Lower leg skin (tissue), 4 donors: ENCODE results near the gene KAT6B. TPM values are rescaled to one million over a fixed set of nuclear protein-coding genes. Genes with fewer than 3 reads are reported as not detected.
A peak's percentile ranks its signal among the peaks of the same experiment; 100 is the strongest.

Source experiments
- DNase-seq, 2 donors: peaks; one replicate each; pipeline ENCODE4 v3.0.0-alpha.2; 2019; ENCODE audit warnings: low spot score in 2 of 2
- H3K4me3 ChIP-seq: fragments of 200-600 bp; sonication (generic); 2 replicates; pipeline ENCODE4 v1.5.1; 2017; ENCODE audit warnings: mild to moderate bottlenecking, low read depth; ENCODE audit not compliant: poor library complexity, severe bottlenecking
- POLR2A ChIP-seq, 2 donors: fragments of 450-650 bp; IDR thresholded peaks; one replicate each; pipeline ENCODE4 v1.6.1; 2016 to 2017; ENCODE audit warnings: antibody characterized with exemption in 2 of 2, mild to moderate bottlenecking in 1 of 2, moderate library complexity in 1 of 2
- WGBS, 2 donors: methylation state at CpG; one replicate each; pipeline ENCODE4 v1.1.5; 2018; 5-methylcytosine and 5-hydroxymethylcytosine counted together
- intact Hi-C: fragments of 100-400 bp; cut with DNase I; formaldehyde crosslinking; loops from one replicate; pipeline ENCODE4 v1.15.0; 2023; ENCODE audit warnings: low total_unique reads
- total RNA-seq, 4 donors: library from RNA; depleted of rRNA; stranded (reverse); fragments of >200 nt; gene quantifications; one replicate each; pipeline ENCODE4 v1.1.0, GENCODE V29; 2016
- TF ChIP-seq, protein P1 (sequence below), 3 donors: fragments of 450-650 bp; IDR thresholded peaks; one replicate each; pipeline ENCODE4 v1.5.1; 2016; ENCODE audit warnings: antibody characterized with exemption in 3 of 3, mild to moderate bottlenecking in 3 of 3, moderate library complexity in 2 of 3

KAT6B gene
- total RNA-seq, 4 donors from 2014 or later = 17.2 to 40.1 (median 34.5) TPM

DNA sequence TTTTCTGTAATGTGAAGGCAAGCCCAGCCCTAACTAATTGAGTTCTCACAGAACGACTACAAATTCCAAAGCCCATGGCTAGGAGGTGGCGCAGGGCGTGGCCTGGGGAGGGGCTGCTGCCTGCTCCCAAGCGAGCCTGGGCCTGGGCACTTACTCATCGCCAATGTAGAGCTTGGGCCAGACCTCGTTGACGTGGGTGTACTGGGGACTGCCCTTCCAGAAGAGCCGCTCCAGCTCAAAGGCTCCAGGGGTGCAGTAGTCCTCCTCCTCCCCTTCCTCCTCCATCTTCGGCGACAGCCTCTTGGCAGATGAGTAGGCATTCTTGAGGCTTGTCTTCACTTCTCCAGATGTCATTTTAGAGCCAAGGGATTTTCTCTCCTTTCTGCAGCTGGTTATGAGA lies 231.8 kb downstream of the KAT6B start:
- 25 to 35% methylated on average over 10 of the region's 10 CpGs for WGBS, 2 donors
- no peak for TF ChIP-seq POLR2A (IDR thresholded peaks at IDR 0.05)
- TF ChIP-seq, protein P1, sequence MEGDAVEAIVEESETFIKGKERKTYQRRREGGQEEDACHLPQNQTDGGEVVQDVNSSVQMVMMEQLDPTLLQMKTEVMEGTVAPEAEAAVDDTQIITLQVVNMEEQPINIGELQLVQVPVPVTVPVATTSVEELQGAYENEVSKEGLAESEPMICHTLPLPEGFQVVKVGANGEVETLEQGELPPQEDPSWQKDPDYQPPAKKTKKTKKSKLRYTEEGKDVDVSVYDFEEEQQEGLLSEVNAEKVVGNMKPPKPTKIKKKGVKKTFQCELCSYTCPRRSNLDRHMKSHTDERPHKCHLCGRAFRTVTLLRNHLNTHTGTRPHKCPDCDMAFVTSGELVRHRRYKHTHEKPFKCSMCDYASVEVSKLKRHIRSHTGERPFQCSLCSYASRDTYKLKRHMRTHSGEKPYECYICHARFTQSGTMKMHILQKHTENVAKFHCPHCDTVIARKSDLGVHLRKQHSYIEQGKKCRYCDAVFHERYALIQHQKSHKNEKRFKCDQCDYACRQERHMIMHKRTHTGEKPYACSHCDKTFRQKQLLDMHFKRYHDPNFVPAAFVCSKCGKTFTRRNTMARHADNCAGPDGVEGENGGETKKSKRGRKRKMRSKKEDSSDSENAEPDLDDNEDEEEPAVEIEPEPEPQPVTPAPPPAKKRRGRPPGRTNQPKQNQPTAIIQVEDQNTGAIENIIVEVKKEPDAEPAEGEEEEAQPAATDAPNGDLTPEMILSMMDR (IDR thresholded peaks at IDR 0.05) = no peak
- DNase-seq = peak in 1 of 2 donors; percentile 28
- intact Hi-C loops = no loop called here
- no peak overlapping the region for H3K4me3 ChIP-seq

DNA sequence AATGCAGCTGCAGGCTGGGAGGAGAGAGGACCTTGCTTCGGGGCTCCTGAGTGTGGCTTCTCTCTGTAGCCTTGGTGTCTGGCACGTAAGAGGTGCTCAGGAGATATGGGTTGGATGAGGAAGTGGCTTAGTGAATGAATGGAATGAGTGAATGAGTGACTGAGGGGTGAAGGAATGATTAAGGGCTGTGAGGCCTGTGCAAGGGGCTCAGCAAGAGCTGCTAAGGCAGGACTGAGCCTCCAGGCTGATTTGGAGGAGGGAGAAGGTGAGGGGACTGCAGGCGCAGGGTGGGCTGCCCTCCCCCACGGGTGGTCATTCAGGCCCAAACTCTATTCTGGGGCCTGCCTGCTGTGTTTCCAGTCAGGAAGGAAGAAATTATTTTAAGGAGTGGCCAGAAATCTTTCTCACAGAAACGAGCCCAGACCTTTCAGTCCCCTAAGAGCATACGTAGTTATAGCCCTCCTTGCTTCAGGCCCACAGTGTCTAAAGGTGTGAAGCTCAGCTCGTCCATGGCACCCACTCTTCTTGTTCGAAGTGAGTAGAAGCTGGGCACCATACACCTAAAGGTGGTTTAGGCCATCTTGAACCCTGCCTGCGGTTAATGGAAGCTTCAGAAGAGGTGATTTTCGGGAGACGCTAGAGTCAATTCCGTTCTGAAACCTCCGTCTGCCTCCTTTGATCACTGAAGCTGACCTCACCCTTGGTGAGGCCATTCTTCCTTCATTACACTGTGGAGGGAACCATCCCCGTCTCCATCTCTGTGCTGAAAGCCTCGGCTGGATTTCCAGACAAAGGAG lies 235.5 kb downstream of the KAT6B start:
- no peak for DNase-seq
- WGBS, 2 donors = 73 to 75% methylated on average over 15 of the region's 15 CpGs
- H3K4me3 ChIP-seq = no peak overlapping the region
- intact Hi-C loops = no loop called here
- TF ChIP-seq POLR2A (IDR thresholded peaks at IDR 0.05) = no peak
- TF ChIP-seq, protein P1 (IDR thresholded peaks at IDR 0.05) = no peak

DNA sequence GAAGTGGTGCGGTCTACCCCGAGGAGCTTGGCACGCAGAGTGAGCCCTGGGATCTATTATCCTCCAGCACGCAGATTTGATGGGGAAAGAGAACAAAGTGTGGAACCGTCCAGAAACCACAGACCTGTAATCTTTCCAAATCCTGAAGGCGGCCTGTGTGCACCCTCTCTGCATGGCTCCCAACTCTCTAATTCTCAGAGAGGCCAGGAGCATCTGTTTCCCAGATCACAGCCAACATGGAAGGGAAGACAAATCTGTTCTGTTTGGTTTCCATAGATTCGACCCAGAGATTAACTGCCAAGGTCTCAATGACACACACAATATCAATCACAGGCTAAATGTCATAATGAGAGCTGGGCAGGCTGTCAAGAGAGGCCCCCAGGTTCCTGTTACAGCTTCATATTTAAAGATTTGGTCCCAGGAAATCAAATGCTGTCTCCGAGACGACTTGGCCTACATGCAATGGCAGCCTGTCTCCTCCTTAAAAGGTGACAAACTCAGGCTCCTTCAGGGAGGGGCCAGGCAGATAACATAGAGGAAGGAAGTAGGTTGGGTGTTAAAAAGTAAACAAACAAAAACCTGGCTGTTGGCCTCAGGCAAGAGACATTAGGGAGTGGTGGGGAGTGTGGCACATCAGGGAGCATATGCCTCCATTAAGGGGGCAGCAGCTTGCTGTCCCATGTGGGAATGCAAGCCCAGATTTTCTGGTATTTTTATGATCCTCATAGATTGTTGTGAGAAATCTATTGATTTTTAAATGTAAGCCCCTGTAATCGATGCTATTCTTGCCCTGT lies 236.3 kb downstream of the KAT6B start:
- TF ChIP-seq, protein P1 (IDR thresholded peaks at IDR 0.05) = no peak
- TF ChIP-seq POLR2A (IDR thresholded peaks at IDR 0.05) = no peak
- intact Hi-C loops = no loop called here
- WGBS, 2 donors = 53 to 55% methylated on average over 10 of the region's 10 CpGs
- no peak for DNase-seq
- no peak overlapping the region for H3K4me3 ChIP-seq

DNA sequence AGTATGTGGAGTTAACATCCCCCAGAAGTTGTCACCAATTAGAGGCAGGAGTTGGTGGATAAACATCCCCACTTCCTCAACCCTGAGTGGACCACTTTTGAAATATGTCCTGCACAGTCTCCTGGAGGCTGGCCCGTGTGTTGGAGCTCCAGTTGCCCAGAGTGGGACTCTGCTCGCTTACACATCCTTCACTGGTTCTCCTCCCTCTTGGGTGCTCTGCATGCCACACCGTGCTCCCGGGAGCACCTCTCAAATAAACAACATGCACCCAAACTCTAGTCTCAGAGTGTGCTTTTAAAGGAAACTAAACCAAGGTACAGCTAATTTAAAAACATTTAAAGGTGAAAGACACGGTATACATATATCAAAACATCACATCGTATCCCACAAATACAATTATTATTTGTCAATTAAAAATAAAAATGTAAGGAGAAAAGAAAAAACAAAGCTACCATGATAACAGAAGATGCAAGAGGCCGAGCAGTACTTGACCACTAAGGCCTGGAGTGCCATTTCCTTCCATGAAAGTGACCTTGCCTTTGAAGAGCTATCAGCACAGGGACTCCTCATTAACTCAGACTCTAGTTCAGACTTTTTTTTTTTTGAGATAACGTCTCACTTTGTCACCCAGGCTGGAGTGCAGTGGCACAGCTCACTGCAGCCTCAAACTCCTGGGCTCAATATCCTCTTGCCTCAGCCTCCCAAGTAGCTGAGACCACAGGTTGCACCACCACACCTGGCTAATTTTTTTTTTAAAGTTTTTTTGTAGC lies 237.2 kb downstream of the KAT6B start:
- H3K4me3 ChIP-seq = no peak overlapping the region
- TF ChIP-seq POLR2A (IDR thresholded peaks at IDR 0.05) = no peak
- TF ChIP-seq, protein P1 (IDR thresholded peaks at IDR 0.05) = no peak
- WGBS, 2 donors = 93 to 95% methylated on average over 8 of the region's 8 CpGs
- DNase-seq = no peak
- intact Hi-C loops = no loop called here

DNA sequence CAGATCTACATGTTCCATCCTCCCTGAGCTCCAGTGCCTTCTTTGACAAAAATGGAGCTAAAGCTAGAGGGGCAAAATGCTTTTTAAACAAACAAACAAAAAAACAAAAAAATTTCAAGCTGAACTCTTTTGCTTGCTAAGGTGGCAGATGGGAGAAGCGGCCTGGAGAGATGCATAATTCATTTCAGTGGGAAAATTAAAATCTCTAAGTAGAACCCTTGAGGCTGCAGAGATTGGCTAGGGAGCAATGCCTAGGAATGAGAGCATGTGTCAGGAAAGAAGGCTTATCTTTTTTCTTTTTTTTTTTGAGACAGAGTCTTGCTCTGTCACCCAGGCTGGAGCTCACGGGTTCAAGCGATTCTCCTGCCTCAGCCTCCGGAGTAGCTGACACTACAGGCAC lies 238.7 kb downstream of the KAT6B start:
- TF ChIP-seq POLR2A (IDR thresholded peaks at IDR 0.05) = no peak
- TF ChIP-seq, protein P1 (IDR thresholded peaks at IDR 0.05) = no peak
- no peak overlapping the region for H3K4me3 ChIP-seq
- DNase-seq = no peak
- 73 to 80% methylated on average over 4 of the region's 4 CpGs for WGBS, 2 donors
- intact Hi-C loops = no loop called here
